NCI-H446 (cell line): ENCODE data around the gene PRKAR2B.
A peak's percentile ranks its signal among the peaks of the same experiment; 100 is the strongest.

Source experiments
- DNase-seq, 2 experiments: peaks; one replicate each; lab custom pipeline; 2025; lab: John Stamatoyannopoulos, UW

Gene PRKAR2B

DNA sequence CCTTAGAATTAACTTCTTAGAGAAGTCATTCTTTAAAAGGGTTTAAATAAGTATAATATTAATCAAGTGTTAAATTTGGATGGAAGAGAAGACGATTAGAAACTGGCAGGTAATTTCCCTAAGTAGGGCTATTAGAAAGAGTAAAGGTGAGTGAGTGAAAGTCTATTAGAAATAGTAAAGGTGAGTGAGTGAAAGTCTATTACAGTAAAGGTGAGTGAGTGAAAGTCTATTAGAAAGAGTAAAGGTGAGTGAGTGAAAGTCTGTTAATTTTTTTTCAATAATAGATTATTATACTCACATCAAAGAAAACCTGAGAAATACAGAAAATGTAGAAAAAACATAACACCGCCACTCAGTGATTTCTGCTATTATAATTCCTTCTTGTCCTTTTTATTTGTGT is 113.5 kb downstream of the PRKAR2B start:
- DNase-seq, result no peak

DNA sequence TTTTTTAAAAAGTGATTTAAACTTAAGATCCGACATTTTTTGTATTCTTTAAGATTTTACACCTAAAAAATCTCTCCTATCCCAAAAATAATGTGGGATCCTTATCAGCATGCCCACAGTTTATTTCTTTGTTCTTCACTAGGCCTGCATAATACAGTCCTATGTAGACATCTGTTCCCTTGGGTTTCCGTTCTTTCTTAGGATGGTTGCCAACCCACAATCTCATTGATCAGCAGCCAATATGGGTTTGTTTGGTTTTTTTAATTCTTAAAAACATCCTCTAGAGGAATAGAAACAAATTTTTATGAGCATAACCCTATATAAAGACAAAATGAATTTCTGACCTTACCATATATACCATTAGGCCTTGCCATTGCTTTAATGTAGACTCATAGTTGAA is 115.9 kb downstream of the PRKAR2B start:
- no peak for DNase-seq

DNA sequence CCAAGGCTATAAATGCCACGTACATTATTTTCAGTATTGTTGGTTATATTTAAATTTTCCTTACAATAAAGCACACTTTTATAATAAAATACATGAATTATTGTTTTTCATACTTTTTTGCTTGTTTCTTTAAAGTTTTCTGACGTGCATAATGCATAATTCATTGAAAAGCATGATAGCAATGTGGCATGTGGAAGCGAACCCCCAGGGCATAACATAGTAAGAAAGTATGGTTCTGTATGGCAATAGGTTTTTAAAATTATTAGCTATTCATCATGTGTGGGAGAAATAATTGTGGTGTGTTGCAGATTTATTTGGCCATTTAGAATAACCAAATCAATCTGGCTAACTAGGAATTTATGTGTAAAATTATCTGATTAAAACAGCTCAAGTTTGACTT is 116.9 kb downstream of the PRKAR2B start:
- no peak for DNase-seq

DNA sequence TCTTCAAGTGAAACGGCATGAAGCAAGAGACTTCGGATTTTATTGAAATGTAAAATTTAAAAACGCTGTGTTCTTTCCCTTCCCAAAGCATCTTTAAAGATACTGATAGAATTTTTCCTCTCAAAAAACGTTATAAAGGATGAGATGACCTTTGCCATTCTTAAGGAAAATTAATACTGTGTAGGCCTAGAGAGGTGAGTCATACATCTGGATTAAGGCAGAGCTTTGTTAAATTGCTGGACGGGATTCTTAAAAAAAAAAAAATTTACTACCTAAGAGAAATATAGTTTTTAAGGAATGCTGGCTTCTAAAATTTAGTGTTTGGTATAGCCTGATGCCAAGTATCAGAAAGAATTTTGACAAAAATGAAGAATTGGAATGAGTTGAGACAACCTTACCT is 118.0 kb downstream of the PRKAR2B start:
- DNase-seq, result no peak

DNA sequence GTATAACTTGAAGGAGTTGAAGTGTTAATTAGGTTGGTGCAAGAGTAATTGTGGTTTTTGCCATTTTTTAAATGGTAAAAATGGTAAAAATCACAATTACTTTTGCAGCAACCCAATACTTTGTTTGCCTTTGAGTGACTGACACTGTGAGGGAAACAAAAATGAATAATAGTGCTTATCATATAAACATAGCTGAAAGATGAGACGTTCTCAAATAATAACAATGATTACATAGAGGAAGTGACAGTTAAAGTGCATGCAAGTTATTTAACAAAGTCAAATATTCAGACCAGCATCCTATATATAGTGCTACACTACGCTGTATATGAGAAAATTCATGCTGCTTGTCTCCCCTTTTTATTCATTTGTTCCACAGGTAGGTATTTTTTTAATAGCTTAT is 119.6 kb downstream of the PRKAR2B start:
- no peak for DNase-seq

DNA sequence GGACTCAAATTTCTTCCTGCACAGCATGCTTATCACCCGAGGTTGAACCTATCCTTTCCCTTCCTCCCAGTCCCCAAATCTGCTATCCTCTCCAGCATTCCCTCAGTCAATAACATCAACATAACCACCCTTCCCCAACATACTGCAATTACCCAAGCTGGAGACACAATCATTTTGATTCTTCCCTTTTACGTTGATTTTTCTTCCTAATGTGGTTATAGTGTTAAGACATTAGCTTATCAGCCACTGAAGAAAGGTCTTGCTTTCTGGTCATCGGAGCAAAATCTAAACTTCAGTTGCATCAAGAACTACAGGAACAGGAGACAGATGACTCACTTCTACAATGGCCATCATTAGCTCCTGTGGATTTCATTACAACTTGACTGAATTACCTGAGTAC is 120.8 kb downstream of the PRKAR2B start:
- no peak for DNase-seq

DNA sequence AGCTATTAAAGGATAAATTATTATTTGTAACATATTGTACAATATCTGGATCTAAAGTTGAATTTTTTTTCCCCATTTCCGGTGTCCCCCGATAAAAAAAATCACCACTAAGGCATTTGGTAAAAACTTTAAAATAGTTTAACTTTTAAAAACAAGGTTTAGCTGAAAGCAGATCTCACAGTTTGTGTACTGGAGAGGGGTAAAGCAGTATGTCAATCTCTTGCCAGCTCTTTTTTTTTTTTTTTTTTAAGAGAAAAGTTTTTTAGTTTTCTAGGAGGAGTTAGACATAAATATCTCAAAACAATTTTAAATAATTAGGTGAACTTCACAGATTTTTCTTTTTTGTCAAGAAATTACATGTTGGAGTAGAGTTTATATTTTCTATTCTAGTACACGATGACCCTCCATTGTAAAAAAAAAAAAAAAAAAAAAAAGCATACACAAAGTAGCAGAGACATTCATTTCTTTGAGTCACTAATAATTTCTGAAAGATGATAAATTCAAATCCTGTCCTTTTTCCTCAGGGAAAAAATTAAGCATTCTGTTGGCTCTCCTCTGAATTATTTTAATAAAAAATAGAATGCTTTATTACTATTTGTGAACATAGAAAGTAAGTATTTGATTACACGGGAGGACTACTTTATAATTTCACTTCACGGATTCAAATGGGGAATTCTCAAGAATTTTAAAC is 122.4 kb downstream of the PRKAR2B start:
- no peak for DNase-seq

DNA sequence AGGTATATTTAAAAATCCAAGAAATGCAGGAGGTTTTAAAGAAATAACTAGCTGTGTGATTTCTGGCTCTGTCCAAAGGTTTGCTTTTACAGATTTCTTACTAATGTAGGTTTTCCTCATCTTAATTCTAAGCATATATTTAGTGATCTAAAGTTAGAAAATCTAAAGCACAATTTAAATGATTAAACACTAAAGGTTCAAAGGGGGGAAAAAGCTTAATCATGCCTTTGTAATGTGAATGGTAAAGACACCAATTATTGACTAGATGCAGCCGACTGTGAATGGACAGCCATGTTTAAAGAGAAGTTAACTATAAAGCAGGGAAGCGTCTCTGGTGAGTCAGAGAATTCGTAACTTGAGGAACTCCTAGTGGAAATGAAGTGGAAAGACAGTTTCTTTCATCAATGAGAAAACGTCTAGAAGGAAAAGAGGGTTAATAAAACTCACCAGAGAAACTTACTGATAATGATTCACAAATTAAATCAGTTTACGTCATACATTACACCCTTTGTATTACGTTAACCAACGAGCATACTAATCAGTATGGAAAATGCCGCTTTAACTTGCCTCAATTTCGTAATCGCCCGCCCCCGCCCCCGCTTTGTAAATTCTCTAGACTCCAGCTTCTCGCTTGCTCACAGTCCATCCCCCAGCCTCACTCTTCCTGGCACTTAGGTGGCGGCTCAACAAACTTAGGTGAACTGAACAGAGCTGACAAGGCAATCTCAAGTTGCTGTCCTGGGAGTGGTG is 123.2 kb downstream of the PRKAR2B start:
- DNase-seq, result peak; percentile 37 to 55

DNA sequence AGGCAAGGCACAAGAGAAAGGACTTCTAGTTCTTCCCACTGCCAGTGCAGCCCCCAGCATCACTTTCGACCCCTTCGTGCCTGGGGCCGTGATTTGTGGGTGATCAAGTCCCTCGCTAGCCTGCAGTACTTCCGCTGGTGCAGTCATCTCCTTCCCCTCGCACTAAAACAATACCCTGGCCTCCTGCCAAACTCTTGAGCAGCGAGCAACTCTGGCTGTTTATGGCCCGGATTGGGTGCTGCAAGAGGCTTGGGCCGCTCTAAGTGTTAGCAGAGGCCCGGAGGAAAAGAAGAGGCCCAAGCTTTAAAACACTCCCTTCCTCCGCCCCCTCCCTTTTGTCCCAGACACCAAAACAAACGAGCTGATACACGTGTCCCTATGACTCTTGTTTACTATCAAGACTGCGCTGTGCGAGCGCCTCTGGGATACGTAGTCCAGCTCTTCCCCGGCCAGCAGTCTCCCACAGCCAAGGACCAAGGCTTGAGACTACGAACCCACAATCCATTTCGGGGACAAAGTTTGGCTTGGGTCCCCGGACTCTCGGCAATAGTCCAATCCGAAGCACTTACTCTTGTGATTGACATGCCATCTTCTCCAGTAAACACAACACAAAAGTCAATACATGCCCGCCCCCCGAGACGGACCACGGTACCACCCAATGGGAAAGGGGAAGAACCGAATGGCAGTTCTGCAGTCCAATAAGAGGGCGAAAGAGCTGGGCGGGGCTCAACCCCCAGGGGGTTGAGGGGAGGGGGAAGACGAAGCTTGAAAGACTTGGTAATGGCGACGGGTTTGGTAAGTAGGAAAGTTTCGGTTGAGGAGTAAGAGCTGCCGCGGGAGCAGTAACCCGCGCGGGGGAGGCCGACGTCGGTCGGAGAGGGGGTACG is 124.0 kb downstream of the PRKAR2B start, which contains the start of gene HBP1:
Gene HBP1, plus strand, starts transcription at position 771 of the 887 bp plus-strand sequence. CDS start 10,891 bp downstream, outside the sequence.
- DNase-seq, result peak; percentile 97 to 99

DNA sequence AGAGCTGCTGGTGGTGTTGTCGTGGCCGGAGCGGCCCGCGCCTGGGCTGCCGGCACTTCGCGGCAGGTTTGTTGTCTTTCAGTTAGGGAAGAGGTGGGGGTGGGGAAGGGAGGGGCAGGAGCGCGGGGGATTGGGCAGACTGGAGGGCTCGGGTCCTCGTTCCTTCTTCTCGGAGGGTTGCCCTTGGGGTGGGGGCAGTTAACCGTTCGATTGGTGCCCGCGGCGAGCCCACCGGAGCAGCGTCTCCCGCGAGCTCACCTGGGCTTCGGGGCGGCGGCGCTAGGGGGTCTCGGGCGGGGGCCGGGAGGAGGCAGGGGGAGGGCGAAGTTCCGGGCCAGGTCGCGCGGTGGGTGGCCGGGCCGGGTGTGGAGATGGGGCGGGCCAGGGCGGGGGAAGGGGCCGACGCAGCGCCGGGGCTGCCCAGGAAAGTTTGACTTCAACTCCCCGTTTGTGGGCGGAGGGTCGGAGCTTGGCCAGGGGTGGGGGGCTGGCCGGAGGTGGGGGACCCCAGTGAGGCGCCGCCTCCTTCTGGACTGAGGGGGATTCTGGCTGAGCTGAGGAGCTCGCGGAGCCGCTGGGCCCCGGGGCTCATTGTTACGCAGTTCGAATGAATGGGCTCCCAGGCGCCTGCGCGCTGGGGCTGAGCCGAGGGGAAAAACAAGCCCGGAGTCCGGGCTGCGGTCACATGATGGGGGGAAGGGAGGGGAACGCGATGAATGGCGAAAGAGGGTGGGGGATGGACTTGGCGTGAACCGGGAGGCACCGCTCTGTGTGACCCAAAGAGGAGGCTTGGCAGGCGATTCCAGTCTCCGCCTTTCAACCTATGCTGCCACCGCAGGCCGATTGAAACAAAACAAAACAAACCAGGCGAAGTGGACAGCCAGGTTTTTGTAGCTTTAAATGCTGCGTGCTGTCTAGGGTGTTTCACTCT is 124.9 kb downstream of the PRKAR2B start:
- DNase-seq, result peak; percentile 85 to 92

DNA sequence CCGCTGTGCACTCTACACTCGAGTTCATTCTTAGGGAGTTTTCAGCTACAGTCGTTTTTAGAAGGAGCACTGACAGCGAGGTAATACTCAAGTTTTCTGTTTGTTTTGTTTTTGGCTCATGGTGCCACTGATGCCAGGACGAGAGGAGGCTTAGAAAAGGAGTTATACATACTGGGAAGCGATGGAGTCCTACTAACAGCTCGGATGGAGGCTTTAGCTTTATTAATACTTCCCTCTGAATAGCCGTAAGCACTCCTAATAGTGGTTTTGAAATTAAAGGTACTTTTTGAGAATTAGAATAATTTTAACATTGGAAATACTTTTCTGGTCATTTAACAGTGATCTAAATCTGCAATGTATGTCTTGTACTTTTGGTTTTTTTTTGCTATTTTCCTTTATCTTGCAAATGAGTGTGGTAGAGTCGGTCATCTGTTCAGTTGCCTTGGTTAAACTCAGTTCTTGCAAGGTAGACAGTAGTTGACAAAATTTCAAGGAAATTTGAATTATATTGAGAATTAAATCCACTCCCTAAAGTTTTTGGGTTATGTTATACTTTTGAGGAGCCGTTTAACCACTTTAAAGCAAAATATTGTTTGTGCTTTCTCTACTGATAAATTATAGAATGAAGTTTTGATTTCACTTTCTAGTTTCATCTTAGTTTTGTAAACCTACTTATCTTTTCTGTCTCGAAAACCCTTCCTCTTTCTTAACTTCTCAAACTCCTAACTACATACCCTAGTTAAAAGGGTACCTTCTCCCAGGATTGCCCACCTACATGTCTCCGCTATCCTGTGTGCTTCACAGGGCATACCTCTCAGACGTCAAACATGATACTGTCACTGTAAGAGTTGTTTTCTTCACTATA is 125.8 kb downstream of the PRKAR2B start:
- peak in 1 of 2 experiments; percentile 30 for DNase-seq

DNA sequence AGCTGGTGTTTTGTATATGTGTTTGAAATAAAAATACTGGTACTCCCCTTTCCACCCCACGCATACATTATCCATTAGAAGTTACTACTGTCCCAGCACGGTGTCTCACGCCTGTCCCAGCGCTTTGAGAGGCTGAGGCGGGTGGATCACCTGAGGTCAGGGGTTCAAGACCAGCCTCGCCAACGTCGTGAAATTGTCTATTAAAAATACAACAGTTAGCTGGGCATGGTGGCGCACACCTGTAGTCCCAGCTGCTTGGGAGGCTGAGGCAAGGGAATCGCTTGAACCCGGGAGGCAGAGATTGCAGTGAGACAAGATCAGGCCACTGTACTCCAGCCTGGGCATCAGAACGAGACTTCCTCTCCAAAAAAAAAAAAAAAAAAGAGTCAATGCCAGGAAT is 127.0 kb downstream of the PRKAR2B start:
- no peak for DNase-seq

DNA sequence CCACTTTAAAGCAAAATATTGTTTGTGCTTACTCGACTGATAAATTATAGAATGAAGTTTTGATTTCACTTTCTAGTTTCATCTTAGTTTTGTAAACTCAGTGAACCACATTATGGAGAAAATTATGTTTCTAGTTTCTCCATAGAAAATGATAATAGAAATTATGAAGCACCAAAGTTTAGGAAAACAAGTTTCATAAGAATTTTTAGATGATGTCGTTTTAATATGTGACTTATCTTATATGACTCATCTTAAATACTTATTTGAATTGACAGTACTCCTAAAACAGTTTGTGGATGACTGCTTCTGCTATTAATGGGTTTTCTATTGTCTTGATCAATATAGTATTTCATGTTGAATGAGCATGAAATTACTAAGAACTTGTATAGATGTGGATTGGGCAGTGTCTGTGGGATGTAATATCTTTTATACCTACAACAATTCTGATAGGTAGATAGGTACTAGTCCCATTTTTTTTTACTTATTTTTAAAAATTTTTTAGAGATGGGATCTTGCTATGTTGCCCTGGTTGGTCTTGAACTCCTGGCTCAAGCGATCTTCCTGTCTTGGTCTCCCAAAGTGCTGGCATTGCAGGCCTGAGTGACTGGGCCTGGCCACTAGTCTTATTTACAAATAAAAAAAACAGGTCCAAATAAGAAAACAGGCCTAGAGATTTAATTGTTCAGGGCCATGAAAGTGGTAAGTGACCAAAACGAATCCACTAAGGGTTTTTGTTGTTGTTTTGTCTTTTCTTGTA is 127.9 kb downstream of the PRKAR2B start:
- DNase-seq, result no peak

DNA sequence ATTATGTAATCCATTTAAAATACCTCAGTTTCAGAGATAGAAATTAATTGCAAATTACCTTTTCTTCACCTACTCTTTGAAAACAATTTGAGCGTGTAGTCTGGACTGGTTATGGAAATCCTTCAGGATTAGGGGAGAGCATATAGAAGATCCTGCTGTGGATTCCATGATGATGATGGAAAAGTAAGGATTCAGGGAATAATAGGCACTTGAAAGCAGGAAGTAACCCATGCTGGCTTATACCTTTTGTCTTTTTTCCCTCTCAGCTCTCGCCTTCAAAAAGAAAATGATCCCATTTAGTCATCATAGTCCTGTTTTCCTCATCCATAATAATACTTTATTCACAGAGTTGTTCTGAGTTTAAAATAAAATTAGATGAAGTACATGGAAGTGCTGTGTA is 128.7 kb downstream of the PRKAR2B start:
- DNase-seq, result no peak

DNA sequence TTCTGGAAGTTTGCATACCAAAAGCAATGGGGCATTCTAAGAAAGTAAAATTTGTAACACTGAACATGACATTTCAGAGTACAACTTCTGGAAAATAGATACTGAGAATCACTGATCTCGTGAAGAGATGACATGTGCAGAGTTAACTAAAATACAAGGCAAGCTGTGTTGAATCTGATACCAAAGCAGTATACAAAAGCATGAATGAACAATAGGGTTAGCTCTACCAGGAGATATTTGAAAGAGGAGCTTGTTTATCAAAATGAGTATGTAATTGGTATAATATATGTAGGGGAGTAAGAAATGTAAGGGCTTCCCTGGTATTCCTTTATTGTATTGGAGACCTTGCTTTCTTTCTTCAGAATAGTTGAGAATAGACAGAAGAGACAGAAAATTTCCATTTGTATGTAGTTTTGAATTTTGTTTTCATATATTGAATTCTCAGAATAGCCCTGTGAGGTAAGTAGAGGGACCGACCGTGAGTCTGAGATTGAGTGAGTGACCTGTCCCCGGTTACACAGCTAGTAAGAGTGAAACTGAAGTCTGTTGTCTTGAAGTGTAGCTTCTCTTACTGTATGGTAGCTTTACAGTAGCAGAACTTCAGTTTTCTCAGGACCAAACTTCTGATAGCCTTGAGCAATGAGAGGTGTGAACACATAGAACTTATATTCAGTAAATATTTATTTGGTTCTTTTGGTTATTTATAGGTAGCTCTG is 129.3 kb downstream of the PRKAR2B start:
- no peak for DNase-seq

DNA sequence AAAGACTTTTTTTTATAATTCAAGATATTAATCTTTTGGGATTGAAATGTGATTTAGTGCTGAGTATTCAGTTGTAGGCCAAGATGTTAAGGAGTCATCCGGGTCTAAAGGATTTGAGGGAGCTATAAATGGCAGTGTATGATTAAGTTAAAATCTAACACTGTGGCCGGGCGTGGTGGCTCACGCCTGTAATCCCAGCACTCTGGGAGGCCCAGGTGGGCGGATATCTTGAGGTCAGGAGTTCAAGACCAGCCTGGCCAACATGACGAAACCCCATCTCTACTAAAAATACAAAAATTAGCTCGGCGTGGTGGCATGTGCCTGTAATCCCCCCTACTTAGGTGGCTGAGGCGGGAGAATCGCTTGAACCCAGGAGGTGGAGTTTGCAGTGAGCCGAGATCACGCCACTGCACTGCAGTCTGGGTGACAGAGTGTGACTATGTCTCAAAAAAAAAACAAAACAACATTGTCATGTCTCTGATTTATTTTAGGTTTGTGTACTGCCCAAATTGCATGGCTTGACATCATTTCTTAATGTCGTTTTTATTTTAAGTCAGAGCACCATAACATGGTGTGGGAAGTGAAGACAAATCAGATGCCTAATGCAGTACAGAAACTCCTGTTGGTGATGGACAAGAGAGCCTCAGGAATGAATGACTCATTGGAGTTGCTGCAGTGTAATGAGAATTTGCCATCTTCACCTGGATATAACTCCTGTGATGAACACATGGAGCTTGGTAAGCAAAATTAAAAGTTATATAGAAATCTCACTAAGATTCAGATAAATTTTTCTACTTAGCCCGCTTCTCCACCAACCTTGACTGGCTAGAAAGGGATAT is 135.0 kb downstream of the PRKAR2B start:
- DNase-seq, result no peak

DNA sequence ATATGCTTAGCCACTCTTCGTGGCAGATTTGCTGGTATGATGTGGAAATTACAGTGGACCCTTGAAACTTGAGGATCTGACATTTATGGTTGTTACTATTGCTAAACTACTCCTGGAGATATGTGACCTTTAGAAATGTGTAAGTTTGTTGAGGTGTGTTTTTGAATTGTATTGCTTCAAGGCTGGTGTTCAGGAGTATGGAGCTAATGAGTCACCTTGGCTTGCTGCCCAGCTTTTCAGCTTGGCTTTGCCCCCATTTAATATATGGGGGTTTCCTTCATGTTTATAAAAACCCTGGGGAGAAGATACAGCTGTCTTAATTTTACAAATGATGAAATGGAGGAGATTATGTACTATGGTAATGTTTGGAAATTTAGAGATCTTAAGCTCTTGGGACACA is 135.9 kb downstream of the PRKAR2B start:
- peak; percentile 6 to 23 for DNase-seq

DNA sequence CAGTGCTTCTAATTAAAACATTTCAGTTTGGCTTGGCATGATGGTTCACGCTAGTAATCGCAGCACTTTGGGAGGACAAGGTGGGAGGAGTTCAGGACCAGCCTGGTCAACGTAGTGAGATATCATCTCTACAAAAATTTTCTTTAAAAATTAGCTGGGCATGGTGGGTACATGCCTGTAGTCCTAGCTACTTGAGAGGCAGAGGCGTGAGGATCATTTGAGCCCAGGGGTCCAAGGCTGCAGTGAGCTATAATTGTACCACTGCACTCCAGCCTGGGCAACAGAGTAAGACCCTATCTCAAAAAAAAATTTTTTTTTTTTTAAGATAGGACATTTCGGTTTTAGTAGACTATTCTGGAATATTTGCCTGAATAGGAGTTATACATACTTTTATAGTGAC is 136.7 kb downstream of the PRKAR2B start:
- no peak for DNase-seq
